HG02798 (cell line): Measurements from ENCODE around the gene TCHHL1.
A peak's percentile ranks its signal among the peaks of the same experiment; 100 is the strongest.
"Not testable (repeated sequence)": the region's sequence is repeated elsewhere in the genome, so short reads cannot be mapped to it uniquely, and the experiment has no call there.

Source experiments
- ATAC-seq: cut with Tn5 transposase; IDR thresholded peaks from one replicate; pipeline ENCODE4 v1.9.1; 2021; ENCODE audit warnings: mild to moderate bottlenecking; ENCODE audit not compliant: unreplicated experiment, poor library complexity

Gene TCHHL1

GRCh38 chr1:152096931-152097330 is 8.1 kb upstream of the TCHHL1 start:
- ATAC-seq: no peak

- no peak for ATAC-seq
Observed at GRCh38 chr1:152086760-152087159, 2.1 kb downstream of the TCHHL1 start.

- no peak for ATAC-seq
Observed at GRCh38 chr1:152084853-152085252, 4.0 kb downstream of the TCHHL1 start.

- not testable (repeated sequence) for ATAC-seq
Observed at GRCh38 chr1:152081026-152081425, 7.8 kb downstream of the TCHHL1 start.

GRCh38 chr1:152080494-152080893 is 8.4 kb downstream of the TCHHL1 start:
- not testable (repeated sequence) for ATAC-seq

- ATAC-seq: no peak
Observed at GRCh38 chr1:152078831-152079441, 9.9 kb downstream of the TCHHL1 start.

GRCh38 chr1:152072311-152072710 is 16.6 kb downstream of the TCHHL1 start:
- no peak for ATAC-seq

- ATAC-seq: no peak
Observed at GRCh38 chr1:152071123-152071522, 17.7 kb downstream of the TCHHL1 start.

- no peak for ATAC-seq
Observed at GRCh38 chr1:152067929-152068328, 20.9 kb downstream of the TCHHL1 start.

- no peak for ATAC-seq
Observed at GRCh38 chr1:152067150-152067549, 21.7 kb downstream of the TCHHL1 start.

- no peak for ATAC-seq
Observed at GRCh38 chr1:152061952-152062351, 26.9 kb downstream of the TCHHL1 start.

GRCh38 chr1:152053375-152053774 is 35.5 kb downstream of the TCHHL1 start:
- no peak for ATAC-seq

GRCh38 chr1:152052606-152053005 is 36.3 kb downstream of the TCHHL1 start:
- peak; percentile 29 for ATAC-seq

GRCh38 chr1:152050886-152051675 is 37.8 kb downstream of the TCHHL1 start:
- no peak for ATAC-seq

- ATAC-seq: no peak
Observed at GRCh38 chr1:152049291-152050083, 39.4 kb downstream of the TCHHL1 start.

- ATAC-seq: peak; percentile 9
Observed at GRCh38 chr1:152048416-152049009, 40.4 kb downstream of the TCHHL1 start.

- ATAC-seq: peak; percentile 94
Observed at GRCh38 chr1:152047730-152048415, 41.0 kb downstream of the TCHHL1 start.

- ATAC-seq: no peak
Observed at GRCh38 chr1:152047413-152047729, 41.5 kb downstream of the TCHHL1 start.

- no peak for ATAC-seq
Observed at GRCh38 chr1:152044386-152044785, 44.5 kb downstream of the TCHHL1 start.

GRCh38 chr1:152043870-152044269 is 45.0 kb downstream of the TCHHL1 start:
- no peak for ATAC-seq
